ENCODE data around the gene ATP11A.

The ATP11A gene

DNA sequence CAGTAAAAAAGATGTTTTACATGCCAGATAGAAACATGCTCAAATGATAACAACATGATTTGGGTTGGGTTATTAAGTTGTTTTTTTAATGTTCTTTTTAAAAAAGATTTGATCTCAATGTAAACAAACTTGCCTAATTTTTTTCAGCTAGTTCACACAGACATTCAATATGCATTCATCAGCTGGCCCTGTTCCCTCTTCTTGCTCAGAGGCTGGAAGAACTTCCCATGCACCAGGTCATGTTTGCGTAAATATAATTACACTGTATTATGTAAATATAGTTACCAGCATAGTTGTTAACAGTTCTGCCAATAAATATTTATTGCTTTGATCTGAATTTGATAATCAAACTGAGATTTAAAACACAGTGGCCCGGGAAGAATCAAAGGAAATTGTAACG lies 70.6 kb downstream of the ATP11A start:
- no peak for DNase-seq (ENCODE audit: low read depth)

GRCh38 chr13:112760931-112761330 lies 71.1 kb downstream of the ATP11A start:
- no peak for DNase-seq (ENCODE audit: low read depth)

- no peak for DNase-seq (ENCODE audit: low read depth)
Observed at GRCh38 chr13:112761701-112762689, 72.2 kb downstream of the ATP11A start.

- no peak for DNase-seq (ENCODE audit: low read depth)
Observed at GRCh38 chr13:112762690-112763080, 72.8 kb downstream of the ATP11A start.

- no peak for DNase-seq (ENCODE audit: low read depth)
Observed at GRCh38 chr13:112764028-112764427, 74.2 kb downstream of the ATP11A start.

GRCh38 chr13:112764864-112765561 lies 75.2 kb downstream of the ATP11A start:
- DNase-seq (ENCODE audit: low read depth) = no peak

GRCh38 chr13:112765731-112766130 lies 75.9 kb downstream of the ATP11A start:
- no peak for DNase-seq (ENCODE audit: low read depth)

DNA sequence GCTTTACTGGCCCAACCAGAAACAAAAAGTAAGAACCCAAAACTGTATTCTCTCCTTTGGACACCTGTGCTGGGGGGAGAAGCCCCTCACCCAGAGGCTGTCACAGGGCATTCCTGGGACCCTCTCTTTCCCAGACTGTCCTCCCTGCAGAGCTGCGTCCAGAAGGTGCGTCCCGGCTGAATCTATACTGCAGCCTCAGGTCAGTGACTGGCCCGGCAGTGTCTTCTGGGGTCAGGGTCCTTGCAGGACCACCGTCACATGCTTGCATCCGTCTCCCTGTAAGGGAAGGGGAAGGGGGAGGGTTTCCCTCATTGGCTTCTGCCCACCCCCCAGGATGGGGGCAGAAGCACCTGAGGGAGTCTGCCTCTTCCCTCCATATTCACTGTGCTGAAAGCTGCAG lies 76.5 kb downstream of the ATP11A start:
- no peak for DNase-seq (ENCODE audit: low read depth)

GRCh38 chr13:112767506-112768471 lies 78.0 kb downstream of the ATP11A start:
- no peak for DNase-seq (ENCODE audit: low read depth)

DNA sequence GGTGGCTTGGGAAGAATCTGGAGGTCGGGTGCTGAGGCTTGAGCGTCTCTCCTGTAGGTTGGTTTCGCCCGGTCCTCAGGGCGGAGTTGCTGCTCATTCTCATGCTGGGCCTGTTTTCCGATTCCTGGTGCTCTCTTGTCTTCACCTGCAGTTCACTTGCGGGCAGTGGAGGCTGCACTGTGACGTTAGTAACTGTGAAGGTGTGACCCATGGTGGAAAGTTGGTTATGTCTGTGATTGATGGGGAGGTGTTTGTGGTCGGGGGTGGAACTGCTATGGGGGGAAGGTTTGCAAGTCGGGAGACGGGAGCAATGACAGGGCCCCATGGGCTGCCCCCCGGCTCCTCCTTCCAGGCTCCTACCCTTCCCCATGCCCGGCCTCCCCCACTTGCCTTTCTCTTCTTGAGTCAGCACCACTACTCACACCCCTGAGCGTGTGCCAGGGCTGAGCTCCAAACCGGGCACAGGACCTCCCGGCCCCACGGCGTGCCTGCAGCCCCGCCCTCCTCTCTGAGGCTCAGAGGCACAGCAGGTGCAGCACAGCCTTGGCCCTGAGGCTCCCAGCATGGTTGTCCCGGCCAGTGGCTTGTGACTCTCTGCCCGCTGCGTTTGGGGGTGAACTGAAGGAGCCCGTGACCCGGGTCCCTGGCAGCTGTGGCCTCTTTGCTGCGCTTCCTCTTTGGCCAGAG lies 79.1 kb downstream of the ATP11A start:
- DNase-seq (ENCODE audit: low read depth) = no peak

- DNase-seq (ENCODE audit: low read depth) = no peak
Observed at GRCh38 chr13:112769615-112770014, 79.8 kb downstream of the ATP11A start.

- DNase-seq (ENCODE audit: low read depth) = no peak
Observed at GRCh38 chr13:112770504-112770903, 80.7 kb downstream of the ATP11A start.

DNA sequence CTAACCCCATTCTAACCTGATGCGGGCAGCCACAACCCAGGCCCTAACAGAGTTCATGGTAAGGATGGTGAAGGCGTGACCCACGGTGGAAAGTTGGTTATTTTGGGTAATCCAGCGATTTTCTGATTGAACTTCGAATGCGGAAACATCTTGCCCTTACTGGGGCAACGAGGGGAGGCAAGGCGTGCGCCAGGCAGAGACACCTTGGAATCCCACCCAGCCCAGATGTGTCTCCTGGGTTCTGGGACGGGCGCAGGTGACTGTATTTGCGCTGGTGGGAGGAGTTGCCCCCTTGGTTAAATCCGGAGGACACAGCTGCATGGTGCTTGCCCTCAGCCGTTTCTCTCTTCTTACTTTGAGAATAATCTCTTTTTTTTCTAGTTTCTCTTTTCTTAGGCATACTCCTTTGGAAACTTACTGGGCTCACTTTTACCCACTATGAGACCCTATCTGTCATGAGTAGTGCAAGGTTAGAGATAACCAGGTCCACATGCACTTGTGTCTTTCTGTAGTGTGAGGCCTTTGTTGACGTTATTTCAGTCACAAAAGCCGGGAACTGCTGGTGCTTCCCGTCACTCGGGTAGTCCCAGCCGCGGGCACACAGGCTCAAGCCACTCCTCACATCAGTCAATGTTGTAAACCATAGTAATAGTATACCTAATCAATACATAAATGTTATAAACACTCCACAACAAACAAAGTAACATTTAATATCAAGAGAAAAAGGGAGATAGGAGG lies 81.5 kb downstream of the ATP11A start:
- DNase-seq (ENCODE audit: low read depth) = no peak

DNA sequence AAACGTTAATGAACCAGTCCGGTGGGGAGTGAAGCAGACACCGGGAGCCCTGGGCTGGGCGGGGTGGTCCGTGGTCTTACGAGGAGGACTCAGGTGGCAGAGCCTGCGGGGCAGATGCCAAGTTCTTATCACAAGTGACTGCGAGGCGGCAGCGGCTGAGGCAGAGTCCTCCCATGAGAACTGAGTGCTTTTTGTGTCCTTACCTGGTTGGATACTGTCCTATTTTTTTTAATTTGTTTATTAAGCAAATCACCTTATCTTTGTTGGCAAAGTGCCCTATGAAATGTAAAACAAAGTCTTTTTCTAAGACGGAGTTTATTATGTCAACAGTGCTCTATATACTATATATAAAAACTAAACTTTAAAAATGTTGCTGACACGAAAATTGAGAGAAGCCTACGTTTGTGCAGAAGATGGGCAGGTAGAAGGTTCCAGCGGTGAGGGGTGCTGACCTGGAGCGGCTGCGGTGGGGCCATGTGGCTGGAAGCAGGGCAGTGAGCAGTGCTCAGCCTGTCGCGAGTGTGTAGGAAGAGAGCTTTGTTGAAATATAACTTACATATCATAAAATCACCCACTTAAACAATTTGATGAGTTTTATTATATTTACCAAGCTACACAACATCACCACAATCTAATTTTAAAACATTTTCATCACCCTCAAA lies 82.2 kb downstream of the ATP11A start:
- DNase-seq (ENCODE audit: low read depth) = no peak

DNA sequence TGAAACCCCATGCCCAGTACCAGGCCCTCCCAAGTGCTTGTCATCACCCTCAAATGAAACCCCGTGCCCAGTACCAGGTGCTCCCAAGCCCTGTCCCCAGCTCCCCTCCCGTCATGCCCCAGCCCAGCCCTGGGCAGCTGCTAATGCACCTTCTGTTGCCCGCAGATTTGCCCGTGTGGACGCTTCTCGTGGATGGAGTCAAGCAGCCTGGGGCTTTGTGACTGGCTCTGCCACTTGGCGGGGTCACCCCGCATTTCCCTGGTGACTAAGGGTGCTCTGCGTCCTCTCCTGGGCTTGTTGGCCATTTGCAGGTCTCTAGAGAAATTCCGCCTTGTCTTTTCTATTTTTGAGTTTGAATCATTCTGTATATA lies 82.7 kb downstream of the ATP11A start:
- no peak for DNase-seq (ENCODE audit: low read depth)

DNA sequence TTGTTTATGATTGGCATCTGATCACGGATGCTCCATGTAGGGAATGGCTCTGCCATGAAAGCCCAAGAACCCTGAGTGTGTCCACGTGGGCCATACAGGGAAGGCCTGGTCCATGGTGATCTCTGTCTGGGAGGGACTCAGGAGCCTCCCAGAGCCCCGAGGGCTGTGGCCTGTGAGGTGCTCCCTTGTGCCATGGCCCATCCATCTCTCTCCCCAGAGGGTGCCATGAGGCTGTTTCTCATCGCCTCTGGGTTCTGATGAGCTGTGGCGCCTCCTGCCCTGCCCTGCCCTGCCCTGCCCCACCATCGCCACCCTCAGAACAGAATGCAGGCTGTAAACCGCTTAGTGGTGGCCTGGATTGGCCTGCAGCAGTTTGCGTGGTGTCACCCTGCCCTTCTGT lies 83.1 kb downstream of the ATP11A start:
- DNase-seq (ENCODE audit: low read depth) = no peak

- no peak for DNase-seq (ENCODE audit: low read depth)
Observed at GRCh38 chr13:112773601-112774447, 84.0 kb downstream of the ATP11A start.

- no peak for DNase-seq (ENCODE audit: low read depth)
Observed at GRCh38 chr13:112774448-112774792, 84.6 kb downstream of the ATP11A start.

- DNase-seq (ENCODE audit: low read depth) = no peak
Observed at GRCh38 chr13:112774829-112775565, 85.2 kb downstream of the ATP11A start.

Measured in activated T-cell treated with anti-CD3 and anti-CD28 coated beads for 24 hours (primary cell).